GM12875 (cell line): Measurements from ENCODE around the gene CAP1.
A peak's percentile ranks its signal among the peaks of the same experiment; 100 is the strongest.

Experiments
- H3K4me3 ChIP-seq: one replicate; pipeline ENCODE4 v1.5.1; 2011; ENCODE audit warnings: low read depth, low read length, control low read depth
- CTCF ChIP-seq: IDR thresholded peaks from 2 replicates; pipeline ENCODE4 v1.5.1; 2011; ENCODE audit warnings: low read depth, mild to moderate bottlenecking, control low read depth, inconsistent platforms, low read length, moderate library complexity, borderline replicate concordance; ENCODE audit not compliant: insufficient read depth

The CAP1 gene

GRCh38 chr1:40042341-40042740, 1.8 kb downstream of the CAP1 start:
- H3K4me3 ChIP-seq, result peak overlapping the region; percentile 68
- no peak for TF ChIP-seq CTCF

- no peak overlapping the region for H3K4me3 ChIP-seq
- no peak for TF ChIP-seq CTCF
Observed at GRCh38 chr1:40044110-40044509, 3.6 kb downstream of the CAP1 start.

GRCh38 chr1:40045182-40045581, 4.7 kb downstream of the CAP1 start:
- TF ChIP-seq CTCF, result no peak
- H3K4me3 ChIP-seq, result no peak overlapping the region

- TF ChIP-seq CTCF, result no peak
- H3K4me3 ChIP-seq, result no peak overlapping the region
Observed at GRCh38 chr1:40045766-40046165, 5.2 kb downstream of the CAP1 start.

GRCh38 chr1:40047276-40047675, 6.7 kb downstream of the CAP1 start:
- no peak overlapping the region for H3K4me3 ChIP-seq
- no peak for TF ChIP-seq CTCF

DNA sequence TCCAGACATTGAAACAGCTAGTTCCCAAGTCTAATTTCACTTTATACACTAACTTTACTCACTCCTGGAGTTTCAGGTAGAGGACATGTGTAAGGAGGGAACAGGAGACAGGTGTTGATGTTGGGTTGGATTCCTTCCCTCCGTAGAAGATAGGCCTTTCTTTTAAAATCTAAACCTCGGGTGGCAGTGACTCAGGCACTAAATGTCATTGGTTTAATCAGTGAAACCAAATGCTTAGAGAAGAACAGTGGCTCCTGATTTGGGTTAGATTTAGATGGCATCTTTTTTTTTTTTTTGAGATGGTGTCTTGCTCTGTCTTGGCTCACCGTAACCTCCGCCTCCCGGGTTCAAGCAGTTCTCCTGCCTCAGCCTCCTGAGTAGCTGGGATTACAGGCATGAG, 7.2 kb downstream of the CAP1 start:
- no peak overlapping the region for H3K4me3 ChIP-seq
- TF ChIP-seq CTCF, result no peak

- no peak for TF ChIP-seq CTCF
- H3K4me3 ChIP-seq, result no peak overlapping the region
Observed at GRCh38 chr1:40049725-40050124, 9.2 kb downstream of the CAP1 start.
